Mesendoderm (in vitro differentiated cells): ENCODE data around the gene R3HDM2.

ENCODE experiments used
- DNase-seq: peaks from one replicate; pipeline ENCODE4 v3.0.0; 2013
- H2AK5ac ChIP-seq: 2 replicates; pipeline ENCODE4 v1.6.1; 2013; ENCODE audit warnings: low read length, inconsistent platforms
- H2BK120ac ChIP-seq: 2 replicates; pipeline ENCODE4 v1.6.1; 2013; ENCODE audit warnings: low read depth, mild to moderate bottlenecking, low read length, moderate library complexity, mixed read lengths
- H2BK15ac ChIP-seq: replicated peaks from 2 replicates; pipeline ENCODE4 v1.6.1; 2013; ENCODE audit warnings: low read depth, mild to moderate bottlenecking, moderate library complexity
- H2BK5ac ChIP-seq: 2 replicates; pipeline ENCODE4 v1.6.1; 2013; ENCODE audit warnings: low read length, inconsistent platforms
- H3K18ac ChIP-seq: 2 replicates; pipeline ENCODE4 v1.6.1; 2013; ENCODE audit warnings: mild to moderate bottlenecking, low read length, mixed read lengths
- H3K23ac ChIP-seq: one replicate; pipeline ENCODE4 v1.6.1; 2013; ENCODE audit warnings: low read length
- H3K27ac ChIP-seq: 2 replicates; pipeline ENCODE4 v1.5.1; 2013; ENCODE audit warnings: low read depth, mild to moderate bottlenecking, inconsistent platforms, low read length, moderate library complexity
- H3K27me3 ChIP-seq: 2 replicates; pipeline ENCODE4 v1.6.1; 2013; ENCODE audit warnings: low read length, control low read depth, mild to moderate bottlenecking, inconsistent platforms; ENCODE audit not compliant: insufficient read depth, poor library complexity
- H3K36me3 ChIP-seq: 2 replicates; pipeline ENCODE4 v1.6.1; 2013; ENCODE audit warnings: low read length, inconsistent platforms; ENCODE audit not compliant: control insufficient read depth, insufficient read depth
- H3K4ac ChIP-seq: one replicate; pipeline ENCODE4 v1.6.1; 2013; ENCODE audit warnings: low read depth, mild to moderate bottlenecking, low read length, moderate library complexity
- H3K4me1 ChIP-seq: 2 replicates; pipeline ENCODE4 v1.6.1; 2013; ENCODE audit warnings: low read depth, low read length, inconsistent platforms; ENCODE audit not compliant: control insufficient read depth
- H3K4me2 ChIP-seq: 2 replicates; pipeline ENCODE4 v1.6.1; 2013; ENCODE audit warnings: low read length
- H3K4me3 ChIP-seq: 2 replicates; pipeline ENCODE4 v1.5.1; 2013; ENCODE audit warnings: mild to moderate bottlenecking, low read length
- H3K56ac ChIP-seq: one replicate; pipeline ENCODE4 v1.6.1; 2013; ENCODE audit warnings: low read length
- H3K79me1 ChIP-seq: 2 replicates; pipeline ENCODE4 v1.6.1; 2013; ENCODE audit warnings: low read length, inconsistent platforms
- H3K79me2 ChIP-seq: 2 replicates; pipeline ENCODE4 v1.6.1; 2013; ENCODE audit warnings: mild to moderate bottlenecking, low read length; ENCODE audit not compliant: control insufficient read depth, insufficient read depth
- H3K9ac ChIP-seq: 2 replicates; pipeline ENCODE4 v1.6.1; 2013; ENCODE audit warnings: low read length, inconsistent platforms
- H4K5ac ChIP-seq: one replicate; pipeline ENCODE4 v1.6.1; 2013; ENCODE audit warnings: low read length
- H4K8ac ChIP-seq: one replicate; pipeline ENCODE4 v1.6.1; 2013; ENCODE audit warnings: low read depth, mild to moderate bottlenecking, control low read depth, low read length, moderate library complexity
- WGBS: extraction: QIAGEN DNeasy Blood & Tissue Kit; methylation state at CpG from one replicate; pipeline ENCODE4 v1.1.7; 2013; ENCODE audit warnings: low lambda C conversion rate, missing lambda C conversion rate; ENCODE audit not compliant: insufficient coverage; ENCODE audit errors: extremely low coverage; 5-methylcytosine and 5-hydroxymethylcytosine counted together

R3HDM2 gene

GRCh38 chr12:57452937-57453509 lies 22.2 kb upstream of the R3HDM2 start:
- no CpG with 5 or more reads among the region's 7 CpGs for WGBS
- Histone ChIP-seq H3K4me1 (peaks cover 10% of the 10 kb centered on the region), H3K79me2 (no peaks in the 10 kb centered on the region), H3K56ac (no peak overlapping the region), H3K18ac (no peak overlapping the region), H4K8ac (no peak overlapping the region), H3K4me3 (no peak overlapping the region), H4K5ac (no peak overlapping the region), H3K9ac (no peak overlapping the region), H3K36me3 (no peaks in the 10 kb centered on the region), H2AK5ac (peak overlapping the region; percentile 34), H3K4ac (no peak overlapping the region), H3K79me1 (no peaks in the 10 kb centered on the region), H2BK120ac (no peak overlapping the region), H3K23ac (no peak overlapping the region), H3K27ac (no peak overlapping the region), H3K4me2 (no peak overlapping the region), H3K27me3 (no peaks in the 10 kb centered on the region), H2BK5ac (no peak overlapping the region), H2BK15ac (no peak overlapping the region)
- peak; percentile 90 for DNase-seq

- no peak overlapping the region for H3K23ac ChIP-seq
- DNase-seq, result peak; percentile 92
These were observed 21.5 kb upstream of the R3HDM2 start for GRCh38 chr12:57452181-57452936.

DNA sequence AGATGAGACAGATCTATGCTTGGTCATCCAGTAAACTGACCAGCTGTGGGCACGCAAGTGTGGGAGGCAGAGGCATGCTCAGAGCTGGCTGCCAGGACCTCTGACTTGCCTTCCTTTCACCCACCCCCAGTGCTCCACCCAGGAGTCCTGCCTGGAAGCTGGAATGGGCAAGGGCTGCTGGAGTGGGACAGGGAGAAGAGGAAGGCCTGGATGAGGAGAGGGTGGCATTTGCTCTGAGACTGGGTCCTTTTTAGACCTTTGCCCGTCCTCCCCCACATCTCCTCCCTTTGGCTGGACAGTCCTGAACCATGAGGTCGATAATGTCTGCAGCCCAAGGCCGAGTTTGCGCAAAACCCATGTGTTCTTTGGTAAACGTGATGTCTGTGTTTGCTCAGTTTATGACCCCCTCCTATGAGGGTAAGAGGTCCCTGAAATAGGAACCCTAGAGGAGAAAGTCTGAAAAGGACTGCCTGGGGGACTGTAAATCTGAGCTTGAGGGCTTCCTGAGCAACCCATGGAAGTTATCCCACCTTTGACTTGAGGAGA lies 20.5 kb upstream of the R3HDM2 start:
- WGBS, result no CpG with 5 or more reads among the region's 6 CpGs
- Histone ChIP-seq H3K9ac (no peak overlapping the region), H3K4ac (no peak overlapping the region), H3K36me3 (no peaks in the 10 kb centered on the region), H3K27ac (no peak overlapping the region), H2AK5ac (no peak overlapping the region), H2BK120ac (no peak overlapping the region), H3K4me2 (no peak overlapping the region), H2BK5ac (no peak overlapping the region), H3K56ac (peak overlapping the region; percentile 18), H3K27me3 (no peaks in the 10 kb centered on the region), H4K5ac (no peak overlapping the region), H3K79me1 (no peaks in the 10 kb centered on the region), H4K8ac (no peak overlapping the region), H3K23ac (no peak overlapping the region), H2BK15ac (no peak overlapping the region), H3K4me1 (peaks cover 8% of the 10 kb centered on the region), H3K18ac (no peak overlapping the region), H3K4me3 (no peak overlapping the region), H3K79me2 (no peaks in the 10 kb centered on the region)
- no peak for DNase-seq

More at GRCh38 chr12:57452181-57452936, 21.5 kb upstream of the R3HDM2 start:
- H3K79me2 ChIP-seq, result no peaks in the 10 kb centered on the region
- no peak overlapping the region for H3K4ac ChIP-seq
- H3K4me3 ChIP-seq, result no peak overlapping the region
- H4K8ac ChIP-seq, result no peak overlapping the region
- H3K4me2 ChIP-seq, result no peak overlapping the region
- H3K36me3 ChIP-seq, result no peaks in the 10 kb centered on the region
- H3K56ac ChIP-seq, result no peak overlapping the region
- H3K27ac ChIP-seq, result no peak overlapping the region
- H3K79me1 ChIP-seq, result no peaks in the 10 kb centered on the region
- no peak overlapping the region for H2BK5ac ChIP-seq
- H2BK120ac ChIP-seq, result no peak overlapping the region
- H3K9ac ChIP-seq, result no peak overlapping the region
- H2BK15ac ChIP-seq, result no peak overlapping the region
- no peaks in the 10 kb centered on the region for H3K27me3 ChIP-seq
- H3K4me1 ChIP-seq, result peaks cover 10% of the 10 kb centered on the region
- no peak overlapping the region for H2AK5ac ChIP-seq
- no peak overlapping the region for H4K5ac ChIP-seq
- no CpG with 5 or more reads among the region's 9 CpGs for WGBS
- H3K18ac ChIP-seq, result no peak overlapping the region

- H3K9ac ChIP-seq, result no peak overlapping the region
- H3K27me3 ChIP-seq, result no peaks in the 10 kb centered on the region
- no peak overlapping the region for H4K8ac ChIP-seq
- H2BK15ac ChIP-seq, result no peak overlapping the region
- no peaks in the 10 kb centered on the region for H3K79me1 ChIP-seq
- H3K79me2 ChIP-seq, result no peaks in the 10 kb centered on the region
- no peaks in the 10 kb centered on the region for H3K36me3 ChIP-seq
- no CpG with 5 or more reads among the region's 3 CpGs for WGBS
- H3K18ac ChIP-seq, result no peak overlapping the region
- DNase-seq, result no peak
- H3K27ac ChIP-seq, result no peak overlapping the region
- no peak overlapping the region for H3K23ac ChIP-seq
- no peak overlapping the region for H3K4ac ChIP-seq
- peaks cover 4% of the 10 kb centered on the region for H3K4me1 ChIP-seq
- H2BK5ac ChIP-seq, result no peak overlapping the region
- no peak overlapping the region for H2AK5ac ChIP-seq
- no peak overlapping the region for H3K56ac ChIP-seq
- H3K4me2 ChIP-seq, result no peak overlapping the region
- no peak overlapping the region for H4K5ac ChIP-seq
- H3K4me3 ChIP-seq, result no peak overlapping the region
- no peak overlapping the region for H2BK120ac ChIP-seq
These were observed 19.2 kb upstream of the R3HDM2 start for GRCh38 chr12:57450057-57450456.

DNA sequence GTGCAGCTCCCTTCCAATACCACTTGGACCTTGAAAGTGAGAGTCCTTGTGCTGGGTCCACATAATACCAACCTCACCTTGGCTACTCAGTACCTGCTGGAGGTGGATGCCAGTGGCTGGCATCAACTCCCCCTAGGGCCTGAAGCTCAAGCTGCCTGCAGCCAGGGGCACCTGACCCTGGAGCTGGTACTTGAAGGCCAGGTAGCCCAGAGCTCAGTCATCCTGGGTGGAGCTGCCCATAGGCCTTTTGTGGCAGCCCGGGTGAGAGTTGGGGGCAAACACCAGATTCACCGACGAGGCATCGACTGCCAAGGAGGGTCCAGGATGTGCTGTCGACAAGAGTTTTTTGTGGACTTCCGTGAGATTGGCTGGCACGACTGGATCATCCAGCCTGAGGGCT lies 18.5 kb upstream of the R3HDM2 start:
- H3K4me1 ChIP-seq, result peaks cover 1% of the 10 kb centered on the region
- no peak overlapping the region for H3K9ac ChIP-seq
- no peaks in the 10 kb centered on the region for H3K79me1 ChIP-seq
- no CpG with 5 or more reads among the region's 7 CpGs for WGBS
- H4K5ac ChIP-seq, result no peak overlapping the region
- H2BK5ac ChIP-seq, result no peak overlapping the region
- no peak overlapping the region for H2BK120ac ChIP-seq
- no peak for DNase-seq
- no peak overlapping the region for H2AK5ac ChIP-seq
- H4K8ac ChIP-seq, result no peak overlapping the region
- no peak overlapping the region for H3K4me2 ChIP-seq
- no peak overlapping the region for H3K4me3 ChIP-seq
- no peak overlapping the region for H3K4ac ChIP-seq
- H3K18ac ChIP-seq, result no peak overlapping the region
- H3K36me3 ChIP-seq, result no peaks in the 10 kb centered on the region
- no peak overlapping the region for H3K56ac ChIP-seq
- H2BK15ac ChIP-seq, result no peak overlapping the region
- no peak overlapping the region for H3K23ac ChIP-seq
- H3K79me2 ChIP-seq, result no peaks in the 10 kb centered on the region
- no peak overlapping the region for H3K27ac ChIP-seq
- no peaks in the 10 kb centered on the region for H3K27me3 ChIP-seq
